BJ (cell line): ENCODE data around the gene TSPAN4. TPM values are rescaled to one million over a fixed set of nuclear protein-coding genes. Genes with fewer than 3 reads are reported as not detected.

Source experiments
- CTCF ChIA-PET: fragments of 350-600 bp; formaldehyde crosslinking; extraction: SDS; loops from one replicate; lab custom pipeline; 2021; ENCODE audit warnings: antibody characterized with exemption, inconsistent platforms; lab: Yijun Ruan, JAX
- POLR2A ChIA-PET: fragments of 300-600 bp; sonication (Branson Sonifier 250); formaldehyde crosslinking; extraction: SDS; loops from one replicate; lab custom pipeline; 2021; ENCODE audit warnings: antibody characterized with exemption; lab: Charles Lee
- DNase-seq: peaks from one replicate; pipeline ENCODE4 v3.0.0-alpha.2; 2011; ENCODE audit warnings: low read depth
- H3K27me3 ChIP-seq: 2 replicates; pipeline ENCODE4 v1.6.0; 2011; ENCODE audit warnings: low read length; ENCODE audit not compliant: control insufficient read depth, insufficient read depth
- H3K36me3 ChIP-seq: 2 replicates; pipeline ENCODE4 v1.5.1; 2011; ENCODE audit warnings: low read length; ENCODE audit not compliant: control insufficient read depth, insufficient read depth
- H3K4me3 ChIP-seq: 2 replicates; pipeline ENCODE4 v1.5.1; 2011; ENCODE audit warnings: low read depth, mild to moderate bottlenecking, control low read depth, low read length
- CTCF ChIP-seq: IDR thresholded peaks from 2 replicates; pipeline ENCODE4 v1.5.1; 2011; ENCODE audit warnings: low read depth, mild to moderate bottlenecking, control low read depth, inconsistent platforms, low read length, moderate library complexity; ENCODE audit not compliant: insufficient read depth
- polyA plus RNA-seq: library from polyadenylated mRNA; depleted of rRNA; stranded (reverse); fragments of >200 nt; gene quantifications from 2 replicates; pipeline ENCODE4 v1.2.3, GENCODE V29; 2011

Gene TSPAN4
- polyA plus RNA-seq, 1 experiment, result 295 TPM

GRCh38 chr11:844693-845644, 2.3 kb downstream of the TSPAN4 start:
- ChIA-PET POLR2A (interaction anchor here (0.6 to 2.0 kb wide), 4 partner anchors 11 to 532 kb away, joined by 5 to 15 read pairs (median 10); partner anchors contain the start of genes CD151 and RPLP2), CTCF (interaction anchor here (0.6 to 4.4 kb wide), 9 partner anchors 10 to 206 kb away, joined by 3 to 20 read pairs (median 3); no protein-coding TSS in a partner anchor)
- DNase-seq, result peak; percentile 80
- no peak for TF ChIP-seq CTCF
- H3K27me3 ChIP-seq, result no peaks in the 10 kb centered on the region
- H3K36me3 ChIP-seq, result peaks cover 10% of the 10 kb centered on the region
- H3K4me3 ChIP-seq, result peak overlapping the region; percentile 96

DNA sequence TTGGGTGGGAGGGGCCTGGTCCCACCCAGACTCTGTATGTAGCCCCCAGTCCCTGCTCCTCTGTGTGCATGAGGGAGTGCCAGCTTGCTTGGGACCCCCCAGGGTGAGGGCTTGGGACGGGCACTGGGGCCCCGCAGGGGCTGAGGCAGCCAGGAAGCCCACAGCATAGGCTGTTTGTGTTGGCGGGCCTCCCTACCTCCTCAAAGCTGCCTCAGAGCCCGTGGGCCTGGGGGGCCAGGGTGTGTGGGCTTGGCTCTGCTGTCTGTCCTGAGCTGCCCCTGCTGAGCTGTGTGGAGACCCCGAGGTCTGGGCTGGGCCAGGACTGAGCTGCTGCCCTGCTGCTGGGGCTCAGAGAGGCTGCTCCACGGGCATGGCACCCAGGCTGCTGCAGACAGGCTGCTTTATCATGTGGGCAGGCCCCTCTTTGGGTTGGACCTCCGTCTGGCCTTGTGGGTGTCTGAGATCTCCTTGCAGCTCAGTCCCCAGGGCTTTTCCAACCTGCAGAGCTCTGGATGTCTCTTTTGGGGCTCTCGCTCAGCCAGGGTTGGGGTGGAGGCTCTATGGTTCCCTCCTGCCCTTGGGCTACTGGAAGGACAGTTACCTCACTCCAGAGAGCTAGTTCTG, 3.3 kb downstream of the TSPAN4 start:
- peak overlapping the region; percentile 96 for H3K4me3 ChIP-seq
- POLR2A ChIA-PET, result no interaction called here

GRCh38 chr11:846496-847098, 3.9 kb downstream of the TSPAN4 start:
- no peaks in the 10 kb centered on the region for H3K27me3 ChIP-seq
- H3K36me3 ChIP-seq, result peaks cover 5% of the 10 kb centered on the region
- TF ChIP-seq CTCF, result no peak
- no peak for DNase-seq
- ChIA-PET CTCF (interaction anchor here (0.6 to 4.4 kb wide), 6 partner anchors 12 to 204 kb away, joined by 3 to 20 read pairs (median 4); partner anchors contain the start of gene CD151), POLR2A (no interaction called here)
- no peak overlapping the region for H3K4me3 ChIP-seq

More for the DNA sequence above, 3.3 kb downstream of the TSPAN4 start:
- H3K36me3 ChIP-seq, result peaks cover 7% of the 10 kb centered on the region
- DNase-seq, result no peak
- CTCF ChIA-PET, result interaction anchor here (1.1 to 4.4 kb wide), 4 partner anchors 11 to 205 kb away, joined by 3 to 20 read pairs (median 4); partner anchors contain the start of gene CD151
- no peak for TF ChIP-seq CTCF
- no peaks in the 10 kb centered on the region for H3K27me3 ChIP-seq

DNA sequence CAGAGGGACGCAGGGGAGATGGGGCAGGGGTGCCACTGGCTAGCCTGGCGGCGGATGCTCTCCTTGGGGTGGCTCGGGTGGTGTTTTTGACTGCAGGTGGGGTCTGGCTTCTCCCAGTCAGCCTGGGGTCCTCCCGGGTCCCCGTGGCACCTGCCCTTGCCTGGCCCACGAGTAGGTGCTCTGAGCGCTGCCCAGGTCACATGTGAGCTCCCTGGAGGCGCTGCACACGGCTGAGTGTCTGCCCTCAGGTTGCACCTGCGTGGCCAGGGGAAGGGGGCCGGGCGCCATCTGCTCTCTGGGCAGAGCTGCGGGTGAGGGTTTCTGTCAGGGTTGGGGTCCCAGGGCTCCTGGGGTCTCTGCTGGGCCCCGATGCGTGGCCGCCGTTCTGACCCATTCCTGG, 5.2 kb downstream of the TSPAN4 start:
- Histone ChIP-seq H3K36me3 (peaks cover 6% of the 10 kb centered on the region), H3K27me3 (no peaks in the 10 kb centered on the region), H3K4me3 (no peak overlapping the region)
- no peak for DNase-seq
- ChIA-PET CTCF (interaction anchor here (0.8 to 4.4 kb wide), 11 partner anchors 9 to 236 kb away, joined by 3 to 20 read pairs (median 3); partner anchors contain the start of gene PNPLA2), POLR2A (no interaction called here)
- no peak for TF ChIP-seq CTCF
